ENCODE measurements around the gene SLC4A7.

DNA sequence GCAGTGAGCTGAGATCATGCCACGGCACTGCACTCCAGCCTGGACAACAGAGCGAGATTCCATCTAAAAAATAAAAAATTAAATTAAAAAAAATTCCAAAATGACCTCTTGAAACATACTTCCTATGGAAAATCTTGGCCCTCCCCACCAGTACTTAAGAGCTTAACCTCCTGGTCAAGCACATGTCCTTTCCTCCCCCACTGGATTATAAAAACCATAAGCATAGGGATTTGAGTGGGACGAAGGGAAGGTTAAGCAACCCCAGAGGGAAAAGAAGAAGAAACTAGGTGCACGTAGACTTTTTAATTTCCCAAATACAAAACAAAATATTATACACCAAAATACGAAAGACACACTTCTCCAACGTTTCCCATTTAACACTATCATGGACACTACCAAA, 25.3 kb downstream of the SLC4A7 start:
- TF ChIP-seq, protein P1, sequence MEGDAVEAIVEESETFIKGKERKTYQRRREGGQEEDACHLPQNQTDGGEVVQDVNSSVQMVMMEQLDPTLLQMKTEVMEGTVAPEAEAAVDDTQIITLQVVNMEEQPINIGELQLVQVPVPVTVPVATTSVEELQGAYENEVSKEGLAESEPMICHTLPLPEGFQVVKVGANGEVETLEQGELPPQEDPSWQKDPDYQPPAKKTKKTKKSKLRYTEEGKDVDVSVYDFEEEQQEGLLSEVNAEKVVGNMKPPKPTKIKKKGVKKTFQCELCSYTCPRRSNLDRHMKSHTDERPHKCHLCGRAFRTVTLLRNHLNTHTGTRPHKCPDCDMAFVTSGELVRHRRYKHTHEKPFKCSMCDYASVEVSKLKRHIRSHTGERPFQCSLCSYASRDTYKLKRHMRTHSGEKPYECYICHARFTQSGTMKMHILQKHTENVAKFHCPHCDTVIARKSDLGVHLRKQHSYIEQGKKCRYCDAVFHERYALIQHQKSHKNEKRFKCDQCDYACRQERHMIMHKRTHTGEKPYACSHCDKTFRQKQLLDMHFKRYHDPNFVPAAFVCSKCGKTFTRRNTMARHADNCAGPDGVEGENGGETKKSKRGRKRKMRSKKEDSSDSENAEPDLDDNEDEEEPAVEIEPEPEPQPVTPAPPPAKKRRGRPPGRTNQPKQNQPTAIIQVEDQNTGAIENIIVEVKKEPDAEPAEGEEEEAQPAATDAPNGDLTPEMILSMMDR (IDR thresholded peaks at IDR 0.05): no peak
- no peak for TF ChIP-seq EZH2 (IDR thresholded peaks at IDR 0.05; ENCODE audit: borderline replicate concordance, insufficient read depth, low read depth, low read length, poor library complexity, severe bottlenecking)
